ENCODE data around the gene ARHGAP26. TPM values are rescaled to one million over a fixed set of nuclear protein-coding genes. Genes with fewer than 3 reads are reported as not detected.
"Not testable (repeated sequence)": the region's sequence is repeated elsewhere in the genome, so short reads cannot be mapped to it uniquely, and the experiment has no call there.

Gene ARHGAP26
- total RNA-seq, 1 donor from 2014 or later, result 35.4 TPM

DNA sequence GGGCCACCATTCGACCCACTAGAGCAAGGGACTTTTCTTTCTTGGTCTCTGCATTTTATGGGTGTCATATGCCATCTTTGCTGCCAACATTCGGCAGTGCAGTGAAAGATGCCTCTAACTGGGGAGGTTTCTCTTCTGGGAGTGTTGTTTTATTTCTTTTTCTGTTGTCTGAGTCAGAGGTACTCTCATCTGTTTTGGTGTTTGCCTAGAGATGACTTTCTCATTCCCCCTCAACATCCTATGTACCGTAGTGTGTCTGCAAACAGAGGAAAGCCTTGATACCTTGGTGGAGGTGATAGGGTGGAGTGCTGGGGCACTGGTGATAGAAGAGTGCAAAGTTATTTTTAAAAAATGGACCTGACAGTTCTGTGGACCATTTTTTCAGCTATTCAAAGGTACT lies 182.1 kb downstream of the ARHGAP26 start:
- no peak for DNase-seq

DNA sequence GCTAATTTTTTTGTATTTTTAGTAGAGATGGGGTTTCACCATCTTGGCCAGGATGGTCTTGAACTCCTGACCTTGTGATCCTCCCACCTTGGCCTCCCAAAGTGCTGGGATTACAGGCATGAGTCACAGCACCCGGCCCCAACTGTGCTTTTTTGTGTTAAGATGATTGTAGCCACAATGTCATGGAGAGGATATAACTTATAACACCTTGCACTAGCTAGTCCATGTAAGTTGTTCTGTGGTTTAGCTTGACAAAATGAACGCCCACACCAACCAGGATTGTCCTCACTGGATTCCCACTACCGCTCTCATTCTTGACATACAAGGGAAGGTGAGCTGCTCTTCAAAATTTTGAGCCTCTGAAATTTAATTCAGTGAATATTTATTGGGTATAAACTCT lies 182.7 kb downstream of the ARHGAP26 start:
- intact Hi-C loops (cut with DNase I); H3K36me3 ChIP-seq; H3K4me3 ChIP-seq; DNase-seq; H3K27me3 ChIP-seq; H3K4me1 ChIP-seq; H3K27ac ChIP-seq; ATAC-seq; H3K9me3 ChIP-seq: not testable (repeated sequence)

More for the DNA sequence above, 182.1 kb downstream of the ARHGAP26 start:
- H3K9me3 ChIP-seq, result no peaks in the 10 kb centered on the region
- intact Hi-C loops (cut with DNase I), result no loop called here
- TF ChIP-seq, protein P1, sequence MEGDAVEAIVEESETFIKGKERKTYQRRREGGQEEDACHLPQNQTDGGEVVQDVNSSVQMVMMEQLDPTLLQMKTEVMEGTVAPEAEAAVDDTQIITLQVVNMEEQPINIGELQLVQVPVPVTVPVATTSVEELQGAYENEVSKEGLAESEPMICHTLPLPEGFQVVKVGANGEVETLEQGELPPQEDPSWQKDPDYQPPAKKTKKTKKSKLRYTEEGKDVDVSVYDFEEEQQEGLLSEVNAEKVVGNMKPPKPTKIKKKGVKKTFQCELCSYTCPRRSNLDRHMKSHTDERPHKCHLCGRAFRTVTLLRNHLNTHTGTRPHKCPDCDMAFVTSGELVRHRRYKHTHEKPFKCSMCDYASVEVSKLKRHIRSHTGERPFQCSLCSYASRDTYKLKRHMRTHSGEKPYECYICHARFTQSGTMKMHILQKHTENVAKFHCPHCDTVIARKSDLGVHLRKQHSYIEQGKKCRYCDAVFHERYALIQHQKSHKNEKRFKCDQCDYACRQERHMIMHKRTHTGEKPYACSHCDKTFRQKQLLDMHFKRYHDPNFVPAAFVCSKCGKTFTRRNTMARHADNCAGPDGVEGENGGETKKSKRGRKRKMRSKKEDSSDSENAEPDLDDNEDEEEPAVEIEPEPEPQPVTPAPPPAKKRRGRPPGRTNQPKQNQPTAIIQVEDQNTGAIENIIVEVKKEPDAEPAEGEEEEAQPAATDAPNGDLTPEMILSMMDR (IDR thresholded peaks at IDR 0.05), result no peak
- no peaks in the 10 kb centered on the region for H3K36me3 ChIP-seq
- H3K4me1 ChIP-seq, result peaks cover under 1% of the 10 kb centered on the region
- H3K27me3 ChIP-seq, result no peaks in the 10 kb centered on the region
- H3K27ac ChIP-seq, result no peak overlapping the region
- ATAC-seq, result no peak
- no peak overlapping the region for H3K4me3 ChIP-seq

DNA sequence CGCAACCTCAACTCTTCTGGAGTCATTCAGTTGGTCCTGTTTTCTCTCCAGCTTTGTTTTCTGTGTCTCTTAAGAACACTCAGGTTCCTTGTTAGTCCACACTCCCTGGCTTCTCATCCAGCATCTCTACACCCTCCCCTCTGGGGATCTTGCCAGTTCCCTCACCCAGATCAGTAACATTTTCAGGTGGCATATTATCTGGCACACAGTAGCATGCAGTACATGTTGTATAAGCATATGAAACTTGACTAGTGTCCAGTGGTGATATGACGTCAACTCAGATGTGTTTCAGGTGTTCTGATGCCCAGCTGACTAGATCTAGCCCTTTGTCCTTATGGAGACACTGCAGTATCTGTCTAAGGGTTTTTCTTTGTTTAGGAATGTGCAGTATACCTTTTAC lies 184.3 kb downstream of the ARHGAP26 start:
- DNase-seq (no peak), ATAC-seq (no peak)
- Histone ChIP-seq H3K36me3 (no peaks in the 10 kb centered on the region), H3K4me1 (peaks cover 7% of the 10 kb centered on the region), H3K4me3 (no peak overlapping the region), H3K9me3 (no peaks in the 10 kb centered on the region), H3K27ac (no peak overlapping the region), H3K27me3 (no peaks in the 10 kb centered on the region)
- TF ChIP-seq, protein P1 (IDR thresholded peaks at IDR 0.05), result no peak
- intact Hi-C loops (cut with DNase I), result no loop called here

DNA sequence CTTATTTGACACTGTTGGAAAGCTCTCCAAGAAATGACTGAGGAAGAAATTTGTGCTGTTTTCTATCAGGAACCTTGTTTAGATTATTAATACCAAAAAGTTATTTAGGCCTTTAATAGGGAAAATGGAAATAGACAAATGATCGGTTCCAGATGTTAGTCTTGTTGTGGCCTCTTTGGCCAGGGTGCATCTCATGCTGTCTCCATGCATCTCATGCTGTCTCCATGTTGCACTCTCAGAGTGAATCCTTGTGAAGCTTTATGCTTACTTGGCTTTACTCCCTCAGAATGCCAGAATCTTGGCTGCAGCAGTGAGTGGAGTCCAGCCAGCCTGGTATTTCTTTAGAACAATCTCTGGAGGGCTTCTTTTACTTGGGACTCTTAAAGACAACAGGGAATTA lies 185.5 kb downstream of the ARHGAP26 start:
- intact Hi-C loops (cut with DNase I), result no loop called here
- no peak for ATAC-seq
- TF ChIP-seq, protein P1 (IDR thresholded peaks at IDR 0.05), result no peak
- no peaks in the 10 kb centered on the region for H3K36me3 ChIP-seq
- H3K4me1 ChIP-seq, result peaks cover 7% of the 10 kb centered on the region
- no peaks in the 10 kb centered on the region for H3K9me3 ChIP-seq
- no peak for DNase-seq
- no peaks in the 10 kb centered on the region for H3K27me3 ChIP-seq
- H3K27ac ChIP-seq, result no peak overlapping the region
- H3K4me3 ChIP-seq, result no peak overlapping the region

DNA sequence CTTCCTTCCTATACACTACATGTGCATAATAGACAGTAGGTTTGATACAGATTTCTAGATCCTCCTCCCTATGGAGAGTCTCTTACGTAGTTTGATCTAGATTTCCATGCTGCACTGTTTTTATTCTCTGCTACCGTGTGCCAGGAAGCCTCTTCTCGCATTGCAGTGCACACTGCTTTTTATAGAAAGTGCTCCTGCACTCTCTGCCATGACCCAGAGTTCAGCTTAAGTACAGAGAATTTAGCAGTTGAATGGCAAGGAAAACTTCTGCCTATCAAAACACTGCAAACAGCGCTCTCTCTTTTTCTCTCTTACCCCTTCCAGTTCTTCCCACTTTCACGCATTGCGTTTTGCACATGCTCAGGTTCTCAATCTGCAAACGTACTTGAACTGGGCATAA lies 187.4 kb downstream of the ARHGAP26 start:
- H3K9me3 ChIP-seq, result no peaks in the 10 kb centered on the region
- peaks cover 7% of the 10 kb centered on the region for H3K4me1 ChIP-seq
- no peak overlapping the region for H3K4me3 ChIP-seq
- no peak for DNase-seq
- TF ChIP-seq, protein P1 (IDR thresholded peaks at IDR 0.05), result no peak
- H3K36me3 ChIP-seq, result no peaks in the 10 kb centered on the region
- intact Hi-C loops (cut with DNase I), result no loop called here
- H3K27me3 ChIP-seq, result no peaks in the 10 kb centered on the region
- H3K27ac ChIP-seq, result no peak overlapping the region
- ATAC-seq, result no peak

DNA sequence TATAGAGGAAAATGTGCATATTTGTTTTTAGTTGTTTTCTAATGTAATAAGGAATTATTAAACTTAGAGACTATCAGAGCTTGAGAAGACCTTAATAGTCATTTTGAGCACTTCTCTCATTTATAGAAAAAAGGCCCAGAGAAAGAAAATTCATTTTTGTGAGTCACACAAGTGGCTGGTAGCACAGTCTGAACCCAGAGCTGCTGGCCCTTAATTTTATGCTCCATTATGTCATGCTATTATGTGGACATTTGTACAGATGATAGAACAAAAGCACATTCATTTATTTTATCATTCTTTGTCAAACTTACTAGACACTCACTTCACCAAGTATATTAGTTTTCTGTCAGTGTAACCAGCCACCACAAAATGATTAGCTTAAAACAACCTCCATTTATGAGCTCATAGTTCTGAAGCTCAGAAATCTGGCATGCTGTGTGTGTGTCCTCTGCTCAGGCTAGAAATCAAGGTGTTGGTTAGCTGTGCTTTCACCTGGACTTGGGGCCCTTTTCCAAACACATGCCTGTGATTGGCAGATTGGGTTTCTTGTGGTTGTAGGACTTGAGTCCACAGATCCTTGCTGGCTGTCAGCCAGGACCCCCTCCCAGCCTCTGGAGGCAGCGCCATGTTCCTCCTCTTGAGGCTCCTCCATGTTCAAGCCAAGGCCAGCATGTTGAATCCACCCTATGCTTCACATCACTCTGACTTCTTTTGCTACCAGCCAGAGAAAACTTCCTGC lies 188.9 kb downstream of the ARHGAP26 start:
- TF ChIP-seq, protein P1 (IDR thresholded peaks at IDR 0.05), result no peak
- ATAC-seq (no peak), DNase-seq (no peak)
- Histone ChIP-seq H3K36me3 (no peaks in the 10 kb centered on the region), H3K9me3 (no peaks in the 10 kb centered on the region), H3K27ac (no peak overlapping the region), H3K4me1 (peaks cover 7% of the 10 kb centered on the region), H3K4me3 (no peak overlapping the region), H3K27me3 (no peaks in the 10 kb centered on the region)
- intact Hi-C loops (cut with DNase I), result no loop called here
